A673 (cell line): ENCODE data around the gene OTOGL. TPM values are rescaled to one million over a fixed set of nuclear protein-coding genes. Genes with fewer than 3 reads are reported as not detected.

ENCODE experiments used
- BruUV-seq: library from RNA; stranded (reverse); fragments of 400-500 nt; replicated peaks from 2 replicates; lab custom pipeline; 2021; lab: Mats Ljungman, UMichigan
- CTCF ChIA-PET: fragments of 300-600 bp; sonication (Branson Sonifier 250); formaldehyde crosslinking; loops from one replicate; lab custom pipeline; 2022; ENCODE audit warnings: antibody characterized with exemption; lab: Charles Lee
- POLR2A ChIA-PET: fragments of 300-600 bp; sonication (Branson Sonifier 250); formaldehyde crosslinking; loops from one replicate; lab custom pipeline; 2022; ENCODE audit warnings: antibody characterized with exemption; ENCODE audit not compliant: low non-redundant PET; lab: Charles Lee
- DNase-seq: peaks from one replicate; pipeline ENCODE4 v3.0.0-alpha.2; 2015; ENCODE audit warnings: low spot score
- H3K27ac ChIP-seq: fragments of 200-600 bp; sonication (generic); 2 replicates; pipeline ENCODE4 v1.5.1; 2016; ENCODE audit warnings: mixed run types, low read depth, mild to moderate bottlenecking, mixed read lengths, antibody characterized with exemption, low read length; ENCODE audit not compliant: poor library complexity, severe bottlenecking
- H3K27me3 ChIP-seq: fragments of 200-600 bp; sonication (generic); replicated peaks from 2 replicates; pipeline ENCODE4 v1.6.1; 2017; ENCODE audit warnings: mixed run types, low read depth, mild to moderate bottlenecking, mixed read lengths, antibody characterized with exemption, low read length; ENCODE audit not compliant: insufficient read depth, poor library complexity
- H3K36me3 ChIP-seq: fragments of 200-600 bp; sonication (generic); 2 replicates; pipeline ENCODE4 v1.6.1; 2016; ENCODE audit warnings: mixed run types, mild to moderate bottlenecking, mixed read lengths, antibody characterized with exemption, low read length; ENCODE audit not compliant: insufficient read depth, poor library complexity, severe bottlenecking
- H3K4me1 ChIP-seq: fragments of 200-600 bp; sonication (generic); 2 replicates; pipeline ENCODE4 v1.6.1; 2017; ENCODE audit warnings: mixed run types, mild to moderate bottlenecking, mixed read lengths, antibody characterized with exemption, low read length; ENCODE audit not compliant: insufficient read depth, poor library complexity, severe bottlenecking
- H3K4me3 ChIP-seq: fragments of 200-600 bp; sonication (generic); 2 replicates; pipeline ENCODE4 v1.5.1; 2016; ENCODE audit warnings: low read depth, mixed run types, mild to moderate bottlenecking, mixed read lengths, low read length; ENCODE audit not compliant: poor library complexity, severe bottlenecking
- H3K9me3 ChIP-seq: fragments of 200-600 bp; sonication (generic); 2 replicates; pipeline ENCODE4 v1.6.1; 2016; ENCODE audit warnings: mixed run types, low read depth, mild to moderate bottlenecking, mixed read lengths, antibody characterized with exemption, low read length; ENCODE audit not compliant: poor library complexity, severe bottlenecking
- EZH2 ChIP-seq: fragments of 200-600 bp; sonication (generic); IDR thresholded peaks from 2 replicates; pipeline ENCODE4 v1.6.1; 2017; ENCODE audit warnings: borderline replicate concordance, low read depth, mild to moderate bottlenecking, mixed read lengths, antibody characterized with exemption, low read length; ENCODE audit not compliant: poor library complexity, severe bottlenecking
- intact Hi-C: fragments of 100-400 bp; cut with micrococcal nuclease; formaldehyde crosslinking; loops from one replicate; pipeline ENCODE4 v1.10.0; 2022; ENCODE audit not compliant: unreplicated experiment
- total RNA-seq: library from RNA; stranded (reverse); gene quantifications from 2 replicates; pipeline ENCODE4 v1.2.3, GENCODE V29; 2021
- TF ChIP-seq, protein P1 (sequence below): fragments of 300-800, 200-600 bp; sonication (generic); conservative IDR thresholded peaks from 2 replicates; pipeline ENCODE4 v1.5.1; 2017; ENCODE audit warnings: low read depth, mild to moderate bottlenecking, antibody characterized with exemption, low read length, moderate library complexity, mixed read lengths

OTOGL gene
- total RNA-seq, 1 experiment from 2014 or later = 0.73 TPM

DNA sequence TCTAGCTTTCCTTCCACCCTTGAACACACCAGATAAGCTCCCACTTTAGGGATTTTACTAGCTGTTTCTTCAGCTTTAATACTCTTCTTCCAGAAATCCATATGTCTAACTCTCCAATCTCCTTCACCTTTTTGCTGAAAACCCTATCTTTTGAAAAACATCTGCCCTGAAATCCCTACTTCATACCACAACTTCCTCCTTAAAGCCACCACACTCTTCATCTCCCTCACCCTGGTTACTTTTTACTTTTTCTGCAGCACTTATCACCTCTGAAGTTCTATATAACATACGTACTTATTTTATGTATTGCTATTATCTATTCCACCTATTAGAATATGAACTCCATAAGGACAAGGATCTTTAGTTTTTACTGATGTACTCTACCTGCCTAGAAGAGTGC is 316.1 kb downstream of the OTOGL start:
- BruUV-seq = no TSS peak

DNA sequence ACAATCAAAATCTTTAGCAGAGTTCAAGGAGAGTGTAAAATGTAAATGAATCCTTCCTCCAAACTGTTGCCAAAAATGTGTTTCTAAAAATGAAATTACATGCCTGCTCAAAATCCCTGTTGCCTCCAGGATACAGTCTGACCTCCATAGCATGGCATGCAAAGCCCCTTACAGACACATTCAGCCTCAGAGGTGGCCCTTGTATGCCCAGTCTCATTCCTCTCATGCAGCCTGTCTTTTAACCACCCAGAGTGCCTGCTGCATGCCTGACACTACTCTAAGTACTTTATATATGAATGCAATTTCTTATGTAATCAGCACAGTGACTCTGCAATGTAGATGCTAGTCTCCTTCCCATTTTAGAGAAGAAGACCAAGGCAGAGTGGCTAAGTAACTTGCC is 320.3 kb downstream of the OTOGL start:
- Histone ChIP-seq H3K27ac (no peak overlapping the region), H3K27me3 (no peaks in the 10 kb centered on the region), H3K36me3 (no peaks in the 10 kb centered on the region), H3K4me1 (peaks cover 26% of the 10 kb centered on the region), H3K9me3 (no peaks in the 10 kb centered on the region), H3K4me3 (no peak overlapping the region)
- BruUV-seq = no TSS peak
- ChIA-PET CTCF (interaction anchor here (1.1 kb wide), 1 partner anchor 224 kb away, joined by 3 read pairs; no protein-coding TSS in a partner anchor), POLR2A (no interaction called here)
- intact Hi-C loops = loop anchor here (5.0 kb wide), 1 partner anchor 198 kb away; no protein-coding TSS in a partner anchor
- peak; percentile 26 for DNase-seq
- TF ChIP-seq, protein P1, sequence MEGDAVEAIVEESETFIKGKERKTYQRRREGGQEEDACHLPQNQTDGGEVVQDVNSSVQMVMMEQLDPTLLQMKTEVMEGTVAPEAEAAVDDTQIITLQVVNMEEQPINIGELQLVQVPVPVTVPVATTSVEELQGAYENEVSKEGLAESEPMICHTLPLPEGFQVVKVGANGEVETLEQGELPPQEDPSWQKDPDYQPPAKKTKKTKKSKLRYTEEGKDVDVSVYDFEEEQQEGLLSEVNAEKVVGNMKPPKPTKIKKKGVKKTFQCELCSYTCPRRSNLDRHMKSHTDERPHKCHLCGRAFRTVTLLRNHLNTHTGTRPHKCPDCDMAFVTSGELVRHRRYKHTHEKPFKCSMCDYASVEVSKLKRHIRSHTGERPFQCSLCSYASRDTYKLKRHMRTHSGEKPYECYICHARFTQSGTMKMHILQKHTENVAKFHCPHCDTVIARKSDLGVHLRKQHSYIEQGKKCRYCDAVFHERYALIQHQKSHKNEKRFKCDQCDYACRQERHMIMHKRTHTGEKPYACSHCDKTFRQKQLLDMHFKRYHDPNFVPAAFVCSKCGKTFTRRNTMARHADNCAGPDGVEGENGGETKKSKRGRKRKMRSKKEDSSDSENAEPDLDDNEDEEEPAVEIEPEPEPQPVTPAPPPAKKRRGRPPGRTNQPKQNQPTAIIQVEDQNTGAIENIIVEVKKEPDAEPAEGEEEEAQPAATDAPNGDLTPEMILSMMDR = no peak
- no peak for TF ChIP-seq EZH2

More for the DNA sequence above, 316.1 kb downstream of the OTOGL start:
- TF ChIP-seq, protein P1 = no peak
- TF ChIP-seq EZH2 = no peak
- Histone ChIP-seq H3K4me1 (peaks cover 19% of the 10 kb centered on the region), H3K36me3 (no peaks in the 10 kb centered on the region), H3K27ac (no peak overlapping the region), H3K9me3 (no peaks in the 10 kb centered on the region), H3K4me3 (no peak overlapping the region), H3K27me3 (no peaks in the 10 kb centered on the region)
- CTCF ChIA-PET = no interaction called here
- POLR2A ChIA-PET = no interaction called here
- DNase-seq = no peak
- intact Hi-C loops = loop anchor here (5.0 kb wide), 1 partner anchor 202 kb away; no protein-coding TSS in a partner anchor

DNA sequence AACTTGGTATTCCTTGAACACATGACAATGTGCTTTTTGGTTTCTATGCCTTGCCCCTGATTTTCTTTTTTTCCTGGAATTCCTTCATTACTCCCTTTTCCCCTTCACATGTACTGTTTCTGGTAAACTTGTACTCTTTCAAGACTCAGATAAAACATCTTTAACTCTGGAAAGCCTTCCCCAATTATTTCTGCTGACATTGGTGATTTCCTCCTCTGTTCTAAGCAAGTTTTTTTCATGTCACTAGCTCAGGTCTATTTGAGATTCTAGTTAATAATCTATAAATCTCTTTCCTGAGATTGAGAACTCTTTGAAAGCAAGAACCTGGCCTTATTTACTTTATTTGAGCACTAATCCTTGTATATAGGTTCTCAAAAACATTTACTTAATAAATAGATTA is 320.7 kb downstream of the OTOGL start:
- Histone ChIP-seq H3K4me1 (peaks cover 26% of the 10 kb centered on the region), H3K27ac (no peak overlapping the region), H3K9me3 (no peaks in the 10 kb centered on the region), H3K36me3 (no peaks in the 10 kb centered on the region), H3K27me3 (no peaks in the 10 kb centered on the region), H3K4me3 (no peak overlapping the region)
- no TSS peak for BruUV-seq
- POLR2A ChIA-PET = no interaction called here
- CTCF ChIA-PET = no interaction called here
- no peak for DNase-seq
- intact Hi-C loops = no loop called here
- TF ChIP-seq, protein P1 = no peak
- TF ChIP-seq EZH2 = no peak
